Islet precursor cell (in vitro differentiated cells): Measurements from ENCODE around the gene AKT1.

Source experiments
- DNase-seq: peaks from one replicate; pipeline ENCODE4 v3.0.0-alpha.2; 2018

Gene AKT1

DNA sequence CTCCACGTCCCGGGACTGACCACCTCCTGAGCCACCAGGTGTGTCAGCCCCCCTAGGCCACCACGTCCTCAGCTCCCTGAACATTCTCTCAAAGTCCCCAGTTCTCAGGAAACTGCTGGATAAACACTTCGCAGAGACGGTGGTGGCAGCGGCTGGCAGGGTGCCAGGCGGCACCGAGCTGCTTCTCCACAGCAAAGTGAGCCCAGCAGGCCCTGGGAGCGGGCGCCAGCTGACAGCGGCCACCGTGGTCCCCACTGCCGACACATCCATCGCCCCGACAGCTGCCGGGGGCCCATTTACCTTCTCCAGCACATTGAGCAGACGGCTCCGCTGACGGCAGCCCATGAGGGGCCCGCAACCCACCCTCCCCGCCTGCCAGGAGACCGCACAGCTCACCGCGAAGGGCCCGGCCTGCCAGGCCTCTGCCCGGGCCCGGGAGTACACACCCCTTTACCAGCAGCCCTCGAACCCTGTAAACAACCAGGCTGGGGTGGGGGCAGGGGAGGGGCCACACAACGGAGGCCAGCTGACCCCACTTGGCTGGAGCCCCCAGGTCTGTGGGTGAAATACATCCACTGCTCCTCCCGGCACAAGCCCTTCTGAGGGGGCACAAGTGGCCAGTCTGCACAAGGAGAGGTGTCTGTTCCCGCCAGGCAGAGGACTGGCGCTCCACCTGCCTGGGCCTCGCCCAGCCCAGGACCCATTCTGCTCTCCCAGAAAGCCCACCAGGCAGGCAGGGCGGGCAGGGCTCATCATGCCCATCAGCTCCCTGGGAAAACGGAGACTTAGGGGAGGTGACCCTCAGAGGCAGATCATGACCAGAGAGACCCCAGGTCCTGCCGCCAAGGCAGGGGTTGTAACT, 10.5 kb downstream of the AKT1 start:
- DNase-seq, result no peak

DNA sequence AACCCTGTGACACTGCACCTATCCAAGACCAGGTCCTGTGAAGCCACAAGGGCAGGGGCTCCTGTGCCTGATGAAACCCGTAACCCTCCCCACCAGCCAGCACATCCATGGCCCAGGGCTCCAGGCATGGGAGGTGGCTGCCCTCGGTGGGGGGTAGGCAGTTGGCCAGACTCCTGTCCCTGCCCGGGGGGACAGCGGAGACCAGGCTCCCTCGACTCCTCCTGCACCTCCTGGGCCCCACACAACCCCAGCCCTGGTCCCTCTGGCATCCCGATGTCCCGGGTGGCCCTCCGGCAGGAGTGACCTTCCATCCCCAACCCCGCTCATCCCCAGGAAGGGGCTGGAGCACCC, 11.4 kb downstream of the AKT1 start:
- DNase-seq, result no peak

DNA sequence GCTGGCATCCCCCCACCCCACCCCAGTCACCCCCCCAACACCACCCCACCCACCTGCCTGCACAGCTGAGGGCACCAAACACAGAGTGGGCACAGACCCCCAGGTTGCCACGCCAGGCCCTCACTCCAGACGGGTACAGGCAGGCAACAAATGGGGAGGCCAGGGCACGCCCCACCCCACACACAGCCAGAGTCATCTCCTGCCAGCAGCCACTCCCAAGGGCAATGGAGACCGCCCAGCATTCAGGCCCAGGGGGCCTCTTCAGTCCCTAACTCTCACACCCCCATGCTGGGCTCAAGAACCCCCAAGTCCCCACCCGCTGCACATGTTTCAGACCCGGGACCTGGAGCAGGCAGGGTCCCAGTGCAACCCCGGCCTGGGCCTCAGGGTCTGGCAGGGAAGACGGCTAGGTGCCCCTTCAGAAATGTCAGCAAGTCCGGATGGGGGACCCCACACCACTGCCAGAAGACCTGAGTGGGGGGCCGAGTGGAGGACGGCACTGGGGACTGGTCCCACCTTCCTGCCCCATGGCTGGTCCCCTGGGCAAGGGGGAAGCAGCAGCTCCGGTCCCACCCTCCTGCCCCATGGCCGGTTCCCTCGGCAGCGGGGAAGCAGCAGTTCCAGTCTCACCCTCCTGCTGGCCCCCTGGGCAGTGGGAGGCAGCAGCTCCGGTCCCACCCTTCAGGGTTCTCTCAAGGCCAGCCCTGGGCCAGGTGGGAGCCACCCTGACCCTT, 11.9 kb downstream of the AKT1 start:
- no peak for DNase-seq

DNA sequence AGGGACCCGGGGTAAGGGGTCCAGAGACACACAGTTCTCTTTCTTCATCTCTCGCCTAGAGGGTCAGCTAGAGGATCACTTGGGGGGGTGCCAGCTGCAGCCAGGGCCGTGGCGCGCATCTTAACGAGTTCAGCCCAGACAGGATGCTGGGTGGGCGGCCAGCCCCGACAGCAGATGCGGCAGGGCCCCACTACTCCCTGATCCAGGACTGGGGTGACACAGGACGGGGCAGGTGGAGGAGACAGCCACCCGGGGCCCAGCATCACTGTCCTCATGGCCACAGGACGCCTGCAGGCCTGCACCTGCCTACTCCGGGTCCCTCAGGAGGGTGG, 12.8 kb downstream of the AKT1 start:
- DNase-seq, result no peak

DNA sequence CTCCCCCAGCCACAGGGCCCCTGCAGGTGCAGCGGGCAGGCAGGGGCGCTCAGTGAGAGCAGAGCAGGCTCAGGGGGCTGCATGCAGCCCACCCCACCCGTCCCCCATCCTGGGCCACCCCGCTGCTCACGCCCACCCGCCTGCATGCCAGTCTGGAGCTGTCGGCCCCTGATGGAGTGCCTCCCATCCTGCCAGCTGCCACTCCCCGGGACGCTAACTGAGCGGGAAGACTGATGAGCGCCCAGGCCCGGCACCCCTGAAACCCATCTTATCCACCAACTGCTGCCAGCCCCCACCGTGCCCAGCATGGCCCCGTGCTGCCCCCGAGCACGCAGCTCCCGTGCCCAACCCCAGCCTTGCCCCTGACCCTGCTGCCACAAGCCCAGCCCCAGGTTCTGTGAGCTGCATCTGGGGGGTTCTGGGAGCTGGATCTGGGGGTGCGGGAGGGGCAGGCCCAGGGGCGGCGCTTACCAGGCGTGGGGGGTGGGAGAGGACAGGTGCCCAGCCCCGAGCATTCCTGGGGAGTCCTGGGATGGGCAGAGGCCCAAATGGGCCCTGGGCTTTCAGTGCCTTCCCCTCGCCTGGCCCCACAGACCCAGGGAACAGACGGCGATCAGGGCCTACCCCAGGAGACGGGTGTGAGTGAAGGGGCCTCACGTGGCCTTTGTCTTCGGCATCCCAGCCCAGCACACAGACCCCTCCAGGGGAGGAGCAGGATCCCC, 13.3 kb downstream of the AKT1 start:
- no peak for DNase-seq

DNA sequence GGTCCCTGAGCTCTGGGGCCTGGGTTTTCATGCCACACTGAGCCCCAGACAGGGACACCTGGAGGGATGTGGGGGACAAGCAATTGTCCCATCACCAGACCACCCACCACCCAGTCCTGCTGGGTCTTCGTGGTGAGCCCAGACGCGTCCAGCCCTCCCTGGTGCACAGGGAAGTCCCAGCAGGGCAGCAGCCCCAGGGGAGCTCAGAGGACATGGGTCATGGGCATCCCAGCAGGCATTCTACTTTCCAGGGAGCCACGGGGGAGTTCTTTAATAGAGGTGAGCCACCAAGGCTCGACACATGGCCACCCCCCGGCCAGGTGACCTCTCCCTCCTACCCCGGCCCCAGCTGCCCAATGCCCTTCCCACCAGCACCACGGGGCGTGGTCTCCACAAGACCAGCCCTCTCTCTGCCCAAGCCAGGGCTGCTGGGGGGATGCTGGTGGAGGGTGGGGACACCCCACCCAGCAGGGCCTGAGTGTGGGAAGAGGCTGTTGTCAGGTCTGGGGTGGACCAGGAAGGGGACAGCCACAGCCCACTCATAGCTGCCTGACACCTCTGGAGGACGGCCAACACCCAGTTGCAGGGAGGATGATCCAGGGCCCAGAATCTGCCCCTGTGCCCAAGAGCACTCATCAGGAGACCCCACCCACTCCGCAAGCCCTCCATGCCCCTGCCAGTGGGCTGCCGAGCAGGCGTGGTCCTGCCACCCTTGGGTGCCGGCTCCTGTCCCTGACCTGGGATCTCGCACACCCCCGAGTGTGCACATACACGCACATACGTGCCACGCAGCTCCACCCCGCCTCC, 14.1 kb downstream of the AKT1 start:
- DNase-seq, result no peak

DNA sequence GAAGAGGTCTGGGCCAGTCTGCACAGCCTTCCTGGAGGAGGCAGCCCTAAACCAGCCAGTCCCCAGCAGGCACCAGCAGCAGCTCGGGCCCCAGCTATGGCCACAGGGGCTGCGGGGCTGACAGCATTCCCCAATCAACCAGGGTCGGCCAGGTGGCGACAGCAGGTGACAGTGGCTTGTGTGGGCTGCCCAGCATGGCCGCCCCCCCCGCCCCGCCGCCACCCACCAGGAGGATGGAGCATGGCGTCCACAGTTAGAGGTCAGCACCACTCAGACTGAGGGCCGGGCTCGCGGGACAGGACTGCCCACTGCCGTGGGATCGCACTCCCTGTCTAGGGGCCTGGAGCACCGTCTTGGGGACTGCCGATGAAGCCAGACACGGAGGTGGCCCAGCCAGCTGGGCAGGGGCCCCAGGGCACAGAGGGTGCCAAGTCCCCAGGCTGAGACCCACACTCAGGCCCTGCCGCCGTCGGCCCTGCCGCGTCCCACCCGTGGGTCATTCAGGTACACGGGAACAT, 15.0 kb downstream of the AKT1 start:
- no peak for DNase-seq

DNA sequence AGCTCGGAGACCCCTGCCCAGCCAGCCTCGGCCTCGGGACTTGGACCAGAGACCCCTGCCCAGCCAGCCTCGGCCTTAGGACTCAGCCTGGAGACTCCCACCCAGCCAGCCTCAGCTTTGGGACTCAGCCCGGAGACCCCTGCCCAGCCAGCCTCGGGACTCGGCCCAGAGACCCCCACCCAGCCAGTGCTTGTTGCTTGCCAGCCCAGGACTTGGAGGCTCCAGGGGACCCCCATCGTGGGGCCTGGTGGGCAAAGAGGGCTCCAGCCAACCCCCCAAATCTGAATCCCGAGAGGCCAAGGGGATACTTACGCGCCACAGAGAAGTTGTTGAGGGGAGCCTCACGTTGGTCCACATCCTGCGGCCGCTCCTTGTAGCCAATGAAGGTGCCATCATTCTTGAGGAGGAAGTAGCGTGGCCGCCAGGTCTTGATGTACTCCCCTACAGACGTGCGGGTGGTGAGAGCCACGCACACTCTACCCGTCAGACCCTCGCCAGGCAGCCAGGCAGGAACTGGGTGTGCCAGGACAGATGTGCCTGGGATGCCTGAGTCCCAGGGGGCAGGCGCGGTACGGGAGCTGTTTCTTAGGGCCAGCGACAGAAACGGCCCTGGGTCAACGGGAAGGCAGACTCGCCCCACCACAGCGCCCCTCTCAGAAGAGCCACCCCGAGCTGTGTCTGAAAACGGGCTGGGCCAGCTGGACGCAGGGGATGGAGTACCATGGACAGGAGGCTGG, 15.6 kb downstream of the AKT1 start:
- DNase-seq, result no peak

DNA sequence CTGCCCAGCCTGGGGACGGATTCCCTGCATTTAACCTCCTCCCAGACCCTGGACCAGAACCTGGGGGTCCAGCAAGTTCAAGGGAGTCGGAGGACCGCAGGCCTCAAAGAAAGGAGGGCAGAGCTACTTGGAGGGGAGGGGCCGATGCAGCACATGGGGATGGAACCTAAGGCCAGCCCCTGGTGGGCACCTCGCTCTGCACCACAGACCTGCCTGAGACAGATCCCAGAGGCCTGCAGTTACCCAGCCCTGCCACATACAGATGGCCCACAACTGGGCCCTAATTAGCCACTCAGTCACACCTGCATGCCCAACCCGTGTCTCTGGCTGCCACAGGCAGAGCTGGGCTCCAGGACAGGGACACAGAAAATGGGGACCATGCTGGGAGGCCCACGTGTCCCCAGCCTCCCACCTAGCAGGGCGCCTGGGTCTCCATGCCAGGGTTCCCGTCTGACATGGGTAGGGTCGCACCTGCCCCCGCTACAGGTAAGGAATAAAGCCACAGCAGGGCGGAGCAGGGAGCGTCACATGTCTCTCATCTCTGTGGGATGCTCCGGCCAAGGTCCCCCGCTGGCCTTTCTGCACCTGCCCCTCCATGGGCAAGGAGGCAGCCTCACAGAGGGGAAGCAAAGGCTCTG, 16.7 kb downstream of the AKT1 start:
- DNase-seq, result no peak

DNA sequence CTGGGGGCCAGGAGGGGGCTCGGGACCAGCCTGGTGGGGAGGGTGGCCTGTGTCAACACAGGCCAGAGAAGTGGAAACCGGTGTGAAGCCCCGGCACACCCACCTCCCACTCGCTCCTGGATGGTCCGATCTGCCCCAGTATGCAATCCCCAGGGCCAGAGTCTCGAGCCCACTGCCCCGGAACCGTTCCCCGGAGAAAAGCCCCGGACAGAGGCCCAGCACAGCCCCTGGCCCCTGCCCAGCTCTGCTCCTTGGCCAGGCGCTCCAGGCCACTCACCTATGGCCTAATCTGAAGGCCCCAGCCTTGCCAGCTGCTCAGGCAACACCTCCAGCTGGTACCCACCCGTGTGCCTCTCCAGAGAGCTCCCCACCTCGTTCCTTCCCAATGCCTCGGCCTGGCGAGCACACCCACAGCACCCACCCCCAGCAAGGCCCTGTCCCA, 17.7 kb downstream of the AKT1 start:
- no peak for DNase-seq

DNA sequence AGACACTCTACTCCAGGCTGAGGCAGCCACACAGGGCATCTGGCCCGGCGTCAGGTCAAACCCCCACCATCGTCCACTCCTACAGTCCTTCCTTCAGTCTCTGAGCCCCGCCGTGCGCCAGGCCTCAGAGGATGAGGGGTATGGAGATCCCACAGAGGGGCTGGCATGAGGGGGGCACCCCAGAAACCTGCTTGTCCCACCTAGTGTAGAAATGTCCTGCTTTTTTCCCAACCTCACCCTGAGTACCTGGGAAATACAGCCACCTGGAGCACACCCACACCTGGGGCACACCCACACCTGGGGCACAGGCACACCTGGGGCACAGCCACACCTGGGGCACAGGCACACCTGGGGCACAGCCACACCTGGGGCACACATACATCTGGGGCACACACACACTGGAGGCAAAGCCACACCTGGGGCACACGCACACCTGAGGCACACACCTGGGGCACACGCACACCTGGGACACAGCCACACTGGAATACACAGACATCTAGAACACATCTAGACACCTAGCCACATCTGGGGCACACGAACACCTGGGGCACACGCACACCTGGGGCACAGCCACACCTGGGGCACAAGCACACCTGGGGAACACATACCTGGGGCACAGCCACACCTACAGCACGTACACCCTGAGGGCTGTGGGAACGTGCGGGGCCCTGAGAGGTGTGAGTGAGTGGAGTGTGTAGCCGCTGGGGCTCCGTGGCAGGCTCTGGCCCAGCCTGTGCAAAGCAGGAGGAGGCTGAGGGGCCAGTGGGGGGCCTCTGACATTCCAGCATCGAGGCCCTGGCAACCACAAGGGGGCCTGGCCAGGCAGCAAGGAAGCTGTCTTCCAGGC, 18.4 kb downstream of the AKT1 start:
- DNase-seq, result no peak

DNA sequence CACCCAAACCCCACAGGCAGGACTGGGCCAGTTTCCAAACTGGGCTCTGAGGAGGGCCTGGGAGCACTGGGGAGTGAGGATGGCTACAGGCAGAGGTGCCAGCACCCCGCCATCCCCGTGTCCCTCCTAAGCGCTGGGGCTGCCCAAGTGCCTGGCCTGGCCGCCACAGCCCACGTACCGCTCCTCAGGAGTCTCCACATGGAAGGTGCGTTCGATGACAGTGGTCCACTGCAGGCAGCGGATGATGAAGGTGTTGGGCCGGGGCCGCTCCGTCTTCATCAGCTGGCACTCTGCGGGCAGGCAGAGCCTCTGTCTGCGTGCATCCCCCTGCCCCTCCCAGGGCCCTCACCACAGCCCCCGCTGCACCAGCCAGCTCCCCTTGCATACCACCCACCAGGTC, 19.1 kb downstream of the AKT1 start:
- DNase-seq, result no peak

DNA sequence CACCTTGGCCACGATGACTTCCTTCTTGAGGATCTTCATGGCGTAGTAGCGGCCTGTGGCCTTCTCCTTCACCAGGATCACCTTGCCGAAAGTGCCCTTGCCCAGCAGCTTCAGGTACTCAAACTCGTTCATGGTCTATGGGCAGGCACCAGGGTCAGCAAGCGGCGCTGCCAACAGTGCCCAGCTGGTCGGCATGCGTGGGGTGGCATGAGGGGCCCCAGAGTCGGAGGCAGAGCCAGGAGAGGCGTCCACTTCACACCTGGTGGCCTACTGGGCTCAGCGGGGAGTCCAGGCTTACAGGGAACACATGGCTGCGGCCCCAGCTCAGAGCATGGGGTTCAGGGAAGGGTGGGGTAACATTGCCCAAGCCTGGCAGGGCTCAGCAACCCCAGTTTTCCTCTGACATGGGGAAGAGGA, 20.5 kb downstream of the AKT1 start:
- DNase-seq, result no peak

DNA sequence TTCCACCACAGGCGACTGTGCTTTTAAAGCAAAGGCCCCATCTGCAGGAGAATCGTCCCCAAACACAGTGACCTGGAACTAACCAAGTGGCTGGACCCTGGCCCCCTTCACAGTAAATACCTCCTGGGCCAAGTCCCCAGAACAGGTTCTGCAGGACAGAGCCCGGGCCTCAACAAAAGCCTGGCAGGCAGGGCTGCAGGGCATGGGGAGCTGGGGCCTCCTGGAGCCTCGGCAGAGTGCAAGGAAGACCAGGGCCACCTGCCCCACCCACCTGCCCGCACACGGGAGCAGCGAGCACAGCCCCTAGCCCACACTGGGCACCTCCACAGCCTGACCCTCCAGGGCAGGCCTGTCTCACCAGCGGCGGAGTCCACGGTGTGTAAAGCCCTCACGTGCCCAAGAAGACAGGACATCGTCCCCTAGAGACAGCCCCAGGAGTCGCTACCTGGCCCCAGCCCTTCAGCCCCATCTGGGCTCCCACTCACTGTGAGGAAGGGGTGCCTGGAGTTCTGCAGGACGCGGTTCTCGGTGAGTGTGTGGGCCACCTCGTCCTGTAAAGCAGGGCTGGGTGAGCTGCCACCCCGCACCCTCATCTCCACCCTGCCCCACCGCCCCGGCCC, 21.0 kb downstream of the AKT1 start:
- DNase-seq, result no peak

DNA sequence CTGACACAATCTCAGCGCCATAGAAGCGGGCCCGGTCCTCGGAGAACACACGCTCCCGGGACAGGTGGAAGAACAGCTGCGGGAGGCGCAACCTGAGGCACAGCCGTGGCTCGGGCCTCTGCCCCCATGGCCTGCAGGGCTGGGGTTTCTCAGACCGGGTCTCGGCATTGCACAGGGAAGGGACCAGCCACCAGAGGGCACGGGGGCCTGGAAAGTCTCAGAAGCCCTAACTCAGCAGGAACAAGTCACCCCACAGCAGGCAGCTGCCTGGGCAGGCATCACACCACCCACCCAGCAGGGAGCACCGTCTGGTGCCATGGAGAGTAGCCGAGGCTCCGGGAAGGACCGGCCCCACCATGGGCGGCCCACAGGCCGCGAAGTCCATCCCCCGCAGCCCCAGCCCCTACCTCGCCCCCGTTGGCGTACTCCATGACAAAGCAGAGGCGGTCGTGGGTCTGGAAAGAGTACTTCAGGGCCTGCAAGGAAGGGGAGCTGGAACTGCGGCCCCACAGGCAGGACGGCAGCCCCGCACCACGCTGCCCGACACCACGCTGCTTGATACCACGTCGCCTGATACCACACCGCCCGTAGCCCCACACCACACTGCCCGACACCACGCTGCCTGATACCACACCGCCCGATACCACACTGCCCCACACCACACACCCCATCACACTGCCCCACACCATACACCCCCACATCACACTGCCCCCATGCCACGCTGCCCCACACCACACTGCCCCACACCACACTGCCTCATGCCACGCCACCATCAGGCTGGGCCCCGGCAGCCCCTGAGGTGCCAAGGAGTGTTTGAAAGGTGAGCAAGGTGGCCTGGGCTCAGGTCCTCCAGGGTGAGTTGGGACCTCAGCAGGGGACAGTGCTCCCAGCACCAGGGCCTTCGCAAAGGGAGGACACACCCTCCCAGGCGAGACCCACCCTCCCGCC, 21.8 kb downstream of the AKT1 start:
- DNase-seq, result no peak

DNA sequence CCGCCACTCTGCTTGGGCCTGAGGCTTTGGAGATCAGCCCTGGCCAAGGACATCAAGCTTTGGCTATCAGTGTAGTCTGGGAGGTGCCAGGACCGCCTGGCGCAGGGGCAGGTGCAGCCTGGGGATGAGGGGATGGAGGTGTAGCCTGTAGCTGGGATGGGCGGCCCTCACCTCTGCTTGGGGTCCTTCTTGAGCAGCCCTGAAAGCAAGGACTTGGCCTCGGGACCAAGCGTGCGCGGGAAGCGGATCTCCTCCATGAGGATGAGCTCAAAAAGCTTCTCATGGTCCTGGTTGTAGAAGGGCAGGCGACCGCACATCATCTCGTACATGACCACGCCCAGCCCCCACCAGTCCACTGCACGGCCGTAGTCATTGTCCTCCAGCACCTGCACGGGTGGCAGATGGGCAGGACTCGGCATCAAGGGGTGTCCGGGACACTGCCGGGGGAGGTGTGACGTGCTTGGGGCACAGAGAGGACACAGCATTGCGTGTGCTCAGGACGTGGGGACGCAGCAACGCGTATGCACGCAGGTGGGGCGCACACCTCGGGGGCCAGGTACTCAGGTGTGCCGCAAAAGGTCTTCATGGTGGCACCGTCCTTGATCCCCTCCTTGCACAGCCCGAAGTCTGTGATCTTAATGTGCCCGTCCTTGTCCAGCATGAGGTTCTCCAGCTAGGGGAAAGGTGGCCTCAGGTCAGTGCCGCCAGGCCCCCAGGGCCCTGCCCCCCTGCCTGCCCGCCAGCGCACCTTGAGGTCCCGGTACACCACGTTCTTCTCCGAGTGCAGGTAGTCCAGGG, 22.6 kb downstream of the AKT1 start:
- no peak for DNase-seq

DNA sequence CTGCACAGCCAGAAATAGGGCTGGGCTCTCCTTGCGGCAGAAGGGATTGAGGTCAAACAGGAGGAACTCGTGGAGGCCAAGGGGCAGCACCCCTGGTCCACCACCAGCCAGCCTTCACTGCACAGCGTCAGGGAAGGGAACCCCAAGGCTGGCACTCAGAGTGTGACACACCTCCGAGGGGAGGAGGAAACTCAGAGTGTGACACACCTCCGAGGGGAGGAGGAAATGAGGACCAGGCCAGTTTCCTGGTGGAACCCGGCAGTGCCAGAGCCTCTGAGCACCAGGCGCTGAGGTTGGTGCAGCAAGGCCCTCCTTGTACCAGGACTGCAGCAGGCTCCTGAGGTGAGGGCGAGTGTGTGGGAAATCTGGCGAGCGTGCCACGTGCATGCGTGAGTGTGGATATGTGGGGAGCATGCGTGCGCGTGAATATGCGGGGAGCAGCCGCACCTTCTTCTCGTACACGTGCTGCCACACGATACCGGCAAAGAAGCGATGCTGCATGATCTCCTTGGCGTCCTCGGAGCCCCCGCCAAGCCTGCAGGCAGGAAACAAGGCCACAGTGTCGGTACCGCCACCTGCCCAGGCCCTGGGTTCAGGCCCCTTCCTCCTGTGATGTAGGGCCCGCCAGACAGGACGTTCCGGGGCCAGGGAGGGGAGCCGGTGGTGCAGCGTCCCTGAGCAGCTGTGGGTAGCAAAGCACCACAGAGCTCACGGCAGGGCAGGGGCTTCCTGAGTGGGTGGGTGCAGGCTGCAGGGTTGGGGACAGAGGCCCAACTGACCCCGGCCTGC, 23.4 kb downstream of the AKT1 start:
- no peak for DNase-seq
